GM23338 (cell line): Measurements from ENCODE around the gene RSBN1L. TPM values are rescaled to one million over a fixed set of nuclear protein-coding genes. Genes with fewer than 3 reads are reported as not detected.

Source experiments
- ATAC-seq: fragments of 200-7000 bp; cut with Tn5 transposase; 3 replicates; pipeline ENCODE4 v1.9.1; 2020
- DNase-seq: peaks from one replicate; pipeline ENCODE4 v3.0.0-alpha.2; 2015; ENCODE audit warnings: low spot score
- H2AFZ ChIP-seq: fragments of 200-600 bp; sonication (generic); 2 replicates; pipeline ENCODE4 v1.8.0; 2016; ENCODE audit warnings: antibody characterized with exemption, mild to moderate bottlenecking, moderate library complexity
- H3F3A ChIP-seq: fragments of 200-600 bp; sonication (generic); replicated peaks from 2 replicates; pipeline ENCODE4 v1.8.0; 2017; ENCODE audit warnings: antibody characterized with exemption, mixed run types, low read depth
- H3K27ac ChIP-seq: fragments of 200-600 bp; sonication (generic); 2 replicates; pipeline ENCODE4 v1.6.1; 2016; ENCODE audit warnings: low read depth
- H3K27me3 ChIP-seq: fragments of 200-600 bp; sonication (generic); 2 replicates; pipeline ENCODE4 v1.8.0; 2016; ENCODE audit warnings: mild to moderate bottlenecking, mixed run types, moderate library complexity; ENCODE audit not compliant: insufficient read depth
- H3K36me3 ChIP-seq: fragments of 200-600 bp; sonication (generic); 2 replicates; pipeline ENCODE4 v1.8.0; 2016; ENCODE audit warnings: mild to moderate bottlenecking; ENCODE audit not compliant: insufficient read depth
- H3K4me1 ChIP-seq: fragments of 200-600 bp; sonication (generic); 2 replicates; pipeline ENCODE4 v1.8.0; 2016; ENCODE audit warnings: mild to moderate bottlenecking, moderate library complexity; ENCODE audit not compliant: insufficient read depth
- H3K4me2 ChIP-seq: fragments of 200-600 bp; sonication (generic); 2 replicates; pipeline ENCODE4 v1.7.1; 2017; ENCODE audit warnings: mixed run types
- H3K4me3 ChIP-seq: fragments of 200-600 bp; sonication (generic); 2 replicates; pipeline ENCODE4 v1.6.1; 2016; ENCODE audit warnings: mixed run types
- H3K79me2 ChIP-seq: fragments of 200-600 bp; sonication (generic); replicated peaks from 2 replicates; pipeline ENCODE4 v1.8.0; 2017; ENCODE audit warnings: mild to moderate bottlenecking; ENCODE audit not compliant: insufficient read depth
- H3K9me2 ChIP-seq: fragments of 200-600 bp; sonication (generic); 2 replicates; pipeline ENCODE4 v1.8.0; 2017; ENCODE audit not compliant: insufficient read depth
- H4K20me1 ChIP-seq: fragments of 200-600 bp; sonication (generic); replicated peaks from 2 replicates; pipeline ENCODE4 v1.8.0; 2017; ENCODE audit warnings: mild to moderate bottlenecking; ENCODE audit not compliant: insufficient read depth
- H3K27ac Mint-ChIP-seq: 2 replicates; pipeline ENCODE4 v1.8.0; 2020; ENCODE audit warnings: inconsistent platforms, mild to moderate bottlenecking, moderate library complexity, mixed read lengths
- H3K27me3 Mint-ChIP-seq: 3 replicates; pipeline ENCODE4 v1.8.0; 2022; ENCODE audit warnings: low read depth, mild to moderate bottlenecking, moderate library complexity, mixed read lengths, inconsistent platforms; ENCODE audit not compliant: insufficient read depth, poor library complexity
- H3K36me3 Mint-ChIP-seq: 3 replicates; pipeline ENCODE4 v1.8.0; 2021; ENCODE audit warnings: low read depth, mild to moderate bottlenecking, inconsistent platforms, moderate library complexity, mixed read lengths
- H3K4me1 Mint-ChIP-seq: 3 replicates; pipeline ENCODE4 v1.8.0; 2020; ENCODE audit warnings: mild to moderate bottlenecking, inconsistent platforms, mixed read lengths
- H3K4me3 Mint-ChIP-seq: 3 replicates; pipeline ENCODE4 v1.8.0; 2021; ENCODE audit warnings: moderate library complexity, mild to moderate bottlenecking, inconsistent platforms, mixed read lengths
- H3K9me3 Mint-ChIP-seq: 3 replicates; pipeline ENCODE4 v1.8.0; 2020; ENCODE audit warnings: moderate library complexity, mild to moderate bottlenecking, inconsistent platforms, mixed read lengths
- CREB1 ChIP-seq: fragments of 250-450 bp; sonication (Bioruptor Pico); IDR thresholded peaks from 2 replicates; pipeline ENCODE4 v1.5.0; 2020; ENCODE audit warnings: low read depth, mild to moderate bottlenecking, moderate library complexity
- ETS1 ChIP-seq: IDR thresholded peaks from 2 replicates; pipeline ENCODE4 v1.6.1; 2016; ENCODE audit warnings: antibody characterized with exemption
- EZH2 ChIP-seq: fragments of 200-600 bp; sonication (generic); IDR thresholded peaks from one replicate; pipeline ENCODE4 v1.8.0; 2017; ENCODE audit warnings: antibody characterized with exemption, mild to moderate bottlenecking, low read depth; ENCODE audit not compliant: unreplicated experiment
- EZH2phosphoT487 ChIP-seq: fragments of 200-600 bp; sonication (generic); IDR thresholded peaks from one replicate; pipeline ENCODE4 v1.8.1; 2018; ENCODE audit warnings: antibody characterized with exemption; ENCODE audit not compliant: unreplicated experiment
- JUNB ChIP-seq: IDR thresholded peaks from one replicate; pipeline ENCODE4 v1.6.1; 2016; ENCODE audit warnings: antibody characterized with exemption; ENCODE audit not compliant: unreplicated experiment
- NANOG ChIP-seq: IDR thresholded peaks from 2 replicates; pipeline ENCODE4 v1.6.1; 2016; ENCODE audit warnings: antibody characterized with exemption, borderline replicate concordance
- POLR2AphosphoS5 ChIP-seq: IDR thresholded peaks from 2 replicates; pipeline ENCODE4 v1.6.1; 2016; ENCODE audit warnings: antibody characterized with exemption, low read depth
- STAT1 ChIP-seq: IDR thresholded peaks from one replicate; pipeline ENCODE4 v1.6.1; 2016; ENCODE audit warnings: antibody characterized with exemption; ENCODE audit not compliant: unreplicated experiment
- ZNF114 ChIP-seq: fragments of 250-450 bp; sonication (Bioruptor Pico); IDR thresholded peaks from 2 replicates; pipeline ENCODE4 v1.5.0; 2020; ENCODE audit warnings: mild to moderate bottlenecking, moderate library complexity
- ZNF331 ChIP-seq: fragments of 250-450 bp; sonication (Bioruptor Pico); IDR thresholded peaks from 2 replicates; pipeline ENCODE4 v1.5.0; 2020; ENCODE audit warnings: low read depth, mild to moderate bottlenecking, moderate library complexity
- ZNF462 ChIP-seq: fragments of 250-450 bp; sonication (Bioruptor Pico); IDR thresholded peaks from 2 replicates; pipeline ENCODE4 v1.5.0; 2020; ENCODE audit warnings: mild to moderate bottlenecking, moderate library complexity
- polyA plus RNA-seq: library from polyadenylated mRNA; unstranded; fragments of >200 nt; fragmentation: Nextera tagmentation; extraction: Ambion mirVana; gene quantifications from 2 replicates; pipeline ENCODE4 v1.2.1, GENCODE V29; 2016
- total RNA-seq: library from RNA; depleted of rRNA; stranded (reverse); fragments of >200 nt; shearing (Covaris generic); gene quantifications from 2 replicates; pipeline ENCODE4 v1.2.3, GENCODE V29; 2014
- TF ChIP-seq, protein P1 (sequence below), 2 experiments: fragments of 200-600 bp in 1 of 2; sonication (generic) in 1 of 2; conservative IDR thresholded peaks; 2 replicates each; pipeline versions ENCODE4 v1.5.1 to v1.6.1; 2016 to 2017; ENCODE audit warnings: antibody characterized with exemption in 2 of 2, low read depth in 2 of 2, mild to moderate bottlenecking in 2 of 2, moderate library complexity in 1 of 2
- TF ChIP-seq, protein P2 (sequence below): IDR thresholded peaks from one replicate; pipeline ENCODE4 v1.6.1; 2018; ENCODE audit warnings: antibody characterized with exemption; ENCODE audit not compliant: unreplicated experiment

The RSBN1L gene
- total and polyA plus RNA-seq, 2 experiments from 2014 or later, result 9.7 to 19.7 TPM

GRCh38 chr7:77813180-77813579 is 116.9 kb downstream of the RSBN1L start:
- peaks cover 9% of the 10 kb centered on the region; the same call in 2 of the 3 replicates for H3K9me3 Mint-ChIP-seq
- no peak overlapping the region for H3K27ac Mint-ChIP-seq
- Histone ChIP-seq H3K4me2 (no peak overlapping the region), H3K4me1 (no peaks in the 10 kb centered on the region), H3K27ac (no peak overlapping the region), H3F3A (no peaks in the 10 kb centered on the region), H3K9me2 (no peaks in the 10 kb centered on the region), H2AFZ (no peak overlapping the region), H3K36me3 (no peaks in the 10 kb centered on the region; the same call in 1 of the 2 replicates), H3K4me3 (no peak overlapping the region), H3K79me2 (peaks cover 26% of the 10 kb centered on the region), H4K20me1 (no peaks in the 10 kb centered on the region; the same call in 1 of the 2 replicates), H3K27me3 (no peaks in the 10 kb centered on the region)
- H3K4me1 Mint-ChIP-seq, result no peaks in the 10 kb centered on the region
- H3K27me3 Mint-ChIP-seq, result no peaks in the 10 kb centered on the region
- ATAC-seq (no peak), DNase-seq (no peak)
- peaks cover 16% of the 10 kb centered on the region for H3K36me3 Mint-ChIP-seq
- no peak overlapping the region for H3K4me3 Mint-ChIP-seq
- TF ChIP-seq CREB1, result no peak
- TF ChIP-seq STAT1, result no peak
- no peak for TF ChIP-seq ZNF331
- no peak for TF ChIP-seq POLR2AphosphoS5
- TF ChIP-seq, protein P1, sequence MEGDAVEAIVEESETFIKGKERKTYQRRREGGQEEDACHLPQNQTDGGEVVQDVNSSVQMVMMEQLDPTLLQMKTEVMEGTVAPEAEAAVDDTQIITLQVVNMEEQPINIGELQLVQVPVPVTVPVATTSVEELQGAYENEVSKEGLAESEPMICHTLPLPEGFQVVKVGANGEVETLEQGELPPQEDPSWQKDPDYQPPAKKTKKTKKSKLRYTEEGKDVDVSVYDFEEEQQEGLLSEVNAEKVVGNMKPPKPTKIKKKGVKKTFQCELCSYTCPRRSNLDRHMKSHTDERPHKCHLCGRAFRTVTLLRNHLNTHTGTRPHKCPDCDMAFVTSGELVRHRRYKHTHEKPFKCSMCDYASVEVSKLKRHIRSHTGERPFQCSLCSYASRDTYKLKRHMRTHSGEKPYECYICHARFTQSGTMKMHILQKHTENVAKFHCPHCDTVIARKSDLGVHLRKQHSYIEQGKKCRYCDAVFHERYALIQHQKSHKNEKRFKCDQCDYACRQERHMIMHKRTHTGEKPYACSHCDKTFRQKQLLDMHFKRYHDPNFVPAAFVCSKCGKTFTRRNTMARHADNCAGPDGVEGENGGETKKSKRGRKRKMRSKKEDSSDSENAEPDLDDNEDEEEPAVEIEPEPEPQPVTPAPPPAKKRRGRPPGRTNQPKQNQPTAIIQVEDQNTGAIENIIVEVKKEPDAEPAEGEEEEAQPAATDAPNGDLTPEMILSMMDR (conservative IDR thresholded peaks at IDR 0.05; ENCODE audit: low read depth in 2 of 2), result no peak
- TF ChIP-seq JUNB, result no peak
- TF ChIP-seq EZH2, result no peak
- no peak for TF ChIP-seq ZNF462 (CRISPR knock-in tag)
- no peak for TF ChIP-seq NANOG
- no peak for TF ChIP-seq ZNF114 (CRISPR knock-in tag)
- no peak for TF ChIP-seq ETS1
- no peak for TF ChIP-seq EZH2phosphoT487
- TF ChIP-seq, protein P2, sequence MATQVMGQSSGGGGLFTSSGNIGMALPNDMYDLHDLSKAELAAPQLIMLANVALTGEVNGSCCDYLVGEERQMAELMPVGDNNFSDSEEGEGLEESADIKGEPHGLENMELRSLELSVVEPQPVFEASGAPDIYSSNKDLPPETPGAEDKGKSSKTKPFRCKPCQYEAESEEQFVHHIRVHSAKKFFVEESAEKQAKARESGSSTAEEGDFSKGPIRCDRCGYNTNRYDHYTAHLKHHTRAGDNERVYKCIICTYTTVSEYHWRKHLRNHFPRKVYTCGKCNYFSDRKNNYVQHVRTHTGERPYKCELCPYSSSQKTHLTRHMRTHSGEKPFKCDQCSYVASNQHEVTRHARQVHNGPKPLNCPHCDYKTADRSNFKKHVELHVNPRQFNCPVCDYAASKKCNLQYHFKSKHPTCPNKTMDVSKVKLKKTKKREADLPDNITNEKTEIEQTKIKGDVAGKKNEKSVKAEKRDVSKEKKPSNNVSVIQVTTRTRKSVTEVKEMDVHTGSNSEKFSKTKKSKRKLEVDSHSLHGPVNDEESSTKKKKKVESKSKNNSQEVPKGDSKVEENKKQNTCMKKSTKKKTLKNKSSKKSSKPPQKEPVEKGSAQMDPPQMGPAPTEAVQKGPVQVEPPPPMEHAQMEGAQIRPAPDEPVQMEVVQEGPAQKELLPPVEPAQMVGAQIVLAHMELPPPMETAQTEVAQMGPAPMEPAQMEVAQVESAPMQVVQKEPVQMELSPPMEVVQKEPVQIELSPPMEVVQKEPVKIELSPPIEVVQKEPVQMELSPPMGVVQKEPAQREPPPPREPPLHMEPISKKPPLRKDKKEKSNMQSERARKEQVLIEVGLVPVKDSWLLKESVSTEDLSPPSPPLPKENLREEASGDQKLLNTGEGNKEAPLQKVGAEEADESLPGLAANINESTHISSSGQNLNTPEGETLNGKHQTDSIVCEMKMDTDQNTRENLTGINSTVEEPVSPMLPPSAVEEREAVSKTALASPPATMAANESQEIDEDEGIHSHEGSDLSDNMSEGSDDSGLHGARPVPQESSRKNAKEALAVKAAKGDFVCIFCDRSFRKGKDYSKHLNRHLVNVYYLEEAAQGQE, result no peak
